Skeletal muscle tissue (tissue), 4 donors: ENCODE measurements around the gene SYNPO2. TPM values are rescaled to one million over a fixed set of nuclear protein-coding genes. Genes with fewer than 3 reads are reported as not detected.
"Not testable (repeated sequence)": the region's sequence is repeated elsewhere in the genome, so short reads cannot be mapped to it uniquely, and the experiment has no call there.

ENCODE experiments used
- H3K27ac ChIP-seq: one replicate; pipeline ENCODE4 v1.7.0; 2013; ENCODE audit warnings: mild to moderate bottlenecking, low read depth, low read length, inconsistent platforms
- H3K27me3 ChIP-seq, 3 donors: one replicate each; pipeline ENCODE4 v1.7.0; 2013; ENCODE audit warnings: low read length in 3 of 3; ENCODE audit not compliant: control insufficient read depth in 3 of 3, insufficient read depth in 3 of 3
- H3K36me3 ChIP-seq, 3 donors: one replicate each; pipeline ENCODE4 v1.7.0; 2013; ENCODE audit warnings: low read length in 3 of 3; ENCODE audit not compliant: control insufficient read depth in 3 of 3, insufficient read depth in 3 of 3
- H3K4me1 ChIP-seq, 3 donors: one replicate each; pipeline ENCODE4 v1.7.0; 2013; ENCODE audit warnings: low read length in 3 of 3, mild to moderate bottlenecking in 3 of 3; ENCODE audit not compliant: control insufficient read depth in 3 of 3, insufficient read depth in 3 of 3
- H3K4me3 ChIP-seq, 3 donors: one replicate each; pipeline ENCODE4 v1.7.0; 2013; ENCODE audit warnings: low read length in 3 of 3
- H3K9ac ChIP-seq, 3 donors: one replicate each; pipeline ENCODE4 v1.7.0; 2013; ENCODE audit warnings: low read length in 3 of 3, mild to moderate bottlenecking in 3 of 3, moderate library complexity in 2 of 3, low read depth in 1 of 3
- H3K9me3 ChIP-seq, 3 donors: one replicate each; pipeline ENCODE4 v1.7.0; 2013; ENCODE audit warnings: low read length in 3 of 3; ENCODE audit not compliant: control insufficient read depth in 3 of 3
- total RNA-seq: library from RNA; depleted of rRNA; stranded (reverse); fragments of >200 nt; gene quantifications from one replicate; pipeline ENCODE4 v1.2.3, GENCODE V29; 2014
- donor health status: Osteomylitis.

The SYNPO2 gene
- total RNA-seq, 1 donor from 2014 or later = 34.4 TPM

GRCh38 chr4:119059221-119059620 is 170.6 kb downstream of the SYNPO2 start:
- no peaks in the 10 kb centered on the region for H3K36me3 ChIP-seq
- H3K27me3 ChIP-seq = no peaks in the 10 kb centered on the region
- no peak overlapping the region for H3K9ac ChIP-seq
- no peaks in the 10 kb centered on the region for H3K4me1 ChIP-seq
- no peak overlapping the region for H3K4me3 ChIP-seq
- H3K9me3 ChIP-seq = no peaks in the 10 kb centered on the region
- no peak overlapping the region for H3K27ac ChIP-seq

- not testable (repeated sequence) for H3K36me3 ChIP-seq, H3K4me3 ChIP-seq, H3K4me1 ChIP-seq, H3K9ac ChIP-seq, H3K27me3 ChIP-seq, H3K27ac ChIP-seq, H3K9me3 ChIP-seq
Measured at GRCh38 chr4:119067125-119067524, 178.5 kb downstream of the SYNPO2 start.

- not testable (repeated sequence) for H3K4me3 ChIP-seq, H3K36me3 ChIP-seq, H3K9ac ChIP-seq, H3K27me3 ChIP-seq, H3K27ac ChIP-seq, H3K9me3 ChIP-seq, H3K4me1 ChIP-seq
Measured at GRCh38 chr4:119067670-119068360, 179.2 kb downstream of the SYNPO2 start.

GRCh38 chr4:119068529-119068962 is 179.9 kb downstream of the SYNPO2 start:
- no peak overlapping the region for H3K9ac ChIP-seq
- H3K27ac ChIP-seq = no peak overlapping the region
- no peaks in the 10 kb centered on the region for H3K36me3 ChIP-seq
- H3K4me1 ChIP-seq = peaks cover 0 to 4% (median 0%) of the 10 kb centered on the region in 3 donors
- H3K4me3 ChIP-seq = no peak overlapping the region
- no peaks in the 10 kb centered on the region for H3K9me3 ChIP-seq
- H3K27me3 ChIP-seq = no peaks in the 10 kb centered on the region

- H3K9me3 ChIP-seq = no peaks in the 10 kb centered on the region
- H3K27ac ChIP-seq = no peak overlapping the region
- H3K9ac ChIP-seq = no peak overlapping the region
- peaks cover 0 to 4% (median 0%) of the 10 kb centered on the region in 3 donors for H3K4me1 ChIP-seq
- H3K4me3 ChIP-seq = no peak overlapping the region
- no peaks in the 10 kb centered on the region for H3K36me3 ChIP-seq
- no peaks in the 10 kb centered on the region for H3K27me3 ChIP-seq
Measured at GRCh38 chr4:119070301-119070700, 181.6 kb downstream of the SYNPO2 start.

- Histone ChIP-seq H3K9me3 (no peaks in the 10 kb centered on the region), H3K27me3 (no peaks in the 10 kb centered on the region), H3K27ac (no peak overlapping the region), H3K4me1 (no peaks in the 10 kb centered on the region), H3K36me3 (no peaks in the 10 kb centered on the region), H3K4me3 (no peak overlapping the region), H3K9ac (no peak overlapping the region)
Measured at GRCh38 chr4:119080721-119081541, 192.3 kb downstream of the SYNPO2 start.

GRCh38 chr4:119081542-119081859 is 192.8 kb downstream of the SYNPO2 start:
- no peaks in the 10 kb centered on the region for H3K4me1 ChIP-seq
- no peaks in the 10 kb centered on the region for H3K36me3 ChIP-seq
- no peak overlapping the region for H3K27ac ChIP-seq
- H3K4me3 ChIP-seq = no peak overlapping the region
- H3K9ac ChIP-seq = no peak overlapping the region
- no peaks in the 10 kb centered on the region for H3K9me3 ChIP-seq
- no peaks in the 10 kb centered on the region for H3K27me3 ChIP-seq

GRCh38 chr4:119081943-119082342 is 193.3 kb downstream of the SYNPO2 start:
- Histone ChIP-seq H3K9me3 (no peaks in the 10 kb centered on the region), H3K36me3 (no peaks in the 10 kb centered on the region), H3K27me3 (no peaks in the 10 kb centered on the region), H3K4me1 (no peaks in the 10 kb centered on the region), H3K9ac (no peak overlapping the region), H3K4me3 (no peak overlapping the region), H3K27ac (no peak overlapping the region)

- Histone ChIP-seq H3K4me3 (no peak overlapping the region), H3K4me1 (no peaks in the 10 kb centered on the region), H3K27ac (no peak overlapping the region), H3K36me3 (no peaks in the 10 kb centered on the region), H3K27me3 (no peaks in the 10 kb centered on the region), H3K9ac (no peak overlapping the region), H3K9me3 (no peaks in the 10 kb centered on the region)
Measured at GRCh38 chr4:119082661-119083060, 194.0 kb downstream of the SYNPO2 start.

GRCh38 chr4:119084513-119084912 is 195.9 kb downstream of the SYNPO2 start:
- no peaks in the 10 kb centered on the region for H3K9me3 ChIP-seq
- no peaks in the 10 kb centered on the region for H3K4me1 ChIP-seq
- no peaks in the 10 kb centered on the region for H3K27me3 ChIP-seq
- no peaks in the 10 kb centered on the region for H3K36me3 ChIP-seq
- H3K9ac ChIP-seq = no peak overlapping the region
- H3K27ac ChIP-seq = no peak overlapping the region
- no peak overlapping the region for H3K4me3 ChIP-seq
